Anterior cingulate cortex (tissue), 58 donors: ENCODE results near the gene ZSWIM5.
A peak's percentile ranks its signal among the peaks of the same experiment; 100 is the strongest.
"Not testable (repeated sequence)": the region's sequence is repeated elsewhere in the genome, so short reads cannot be mapped to it uniquely, and the experiment has no call there.

Experiments used
- DNase-seq, 58 donors: peaks; one replicate each; lab custom pipeline; 2025; lab: John Stamatoyannopoulos, UW

Gene ZSWIM5

GRCh38 chr1:45205910-45206721 is at the start of gene ZSWIM5:
ZSWIM5 (minus strand) TSS chr1:45206605; CDS start chr1:45206350, 255 bp downstream.
- peak in 56 of 58 donors; percentile 36 to 90 (median 73) for DNase-seq

GRCh38 chr1:45254490-45254889 is 48.1 kb upstream of the ZSWIM5 start:
- no peak for DNase-seq

- no peak for DNase-seq
Measured at GRCh38 chr1:45250544-45250943, 44.1 kb upstream of the ZSWIM5 start.

GRCh38 chr1:45248004-45248403 is 41.6 kb upstream of the ZSWIM5 start:
- DNase-seq, result not testable (repeated sequence)

- no peak for DNase-seq
Measured at GRCh38 chr1:45246760-45247159, 40.4 kb upstream of the ZSWIM5 start.

- DNase-seq, result not testable (repeated sequence)
Measured at GRCh38 chr1:45246359-45246758, 40.0 kb upstream of the ZSWIM5 start.

GRCh38 chr1:45244660-45245059 is 38.3 kb upstream of the ZSWIM5 start:
- no peak for DNase-seq

GRCh38 chr1:45243476-45244343 is 37.3 kb upstream of the ZSWIM5 start:
- no peak for DNase-seq

GRCh38 chr1:45238846-45239245 is 32.4 kb upstream of the ZSWIM5 start:
- DNase-seq, result no peak

GRCh38 chr1:45236136-45236535 is 29.7 kb upstream of the ZSWIM5 start:
- DNase-seq, result no peak

GRCh38 chr1:45230537-45230936 is 24.1 kb upstream of the ZSWIM5 start:
- DNase-seq, result no peak

- DNase-seq, result no peak
Measured at GRCh38 chr1:45225598-45225997, 19.2 kb upstream of the ZSWIM5 start.

GRCh38 chr1:45223710-45224109 is 17.3 kb upstream of the ZSWIM5 start:
- not testable (repeated sequence) for DNase-seq

- no peak for DNase-seq
Measured at GRCh38 chr1:45221716-45222115, 15.3 kb upstream of the ZSWIM5 start.

- no peak for DNase-seq
Measured at GRCh38 chr1:45216861-45217260, 10.5 kb upstream of the ZSWIM5 start.

- no peak for DNase-seq
Measured at GRCh38 chr1:45216200-45216541, 9.8 kb upstream of the ZSWIM5 start.

- no peak for DNase-seq
Measured at GRCh38 chr1:45215485-45216199, 9.2 kb upstream of the ZSWIM5 start.

GRCh38 chr1:45213892-45214291 is 7.5 kb upstream of the ZSWIM5 start:
- no peak for DNase-seq

- DNase-seq, result no peak
Measured at GRCh38 chr1:45211076-45211475, 4.7 kb upstream of the ZSWIM5 start.

GRCh38 chr1:45206808-45207623 is 611 bp upstream of the ZSWIM5 start:
- peak in 5 of 58 donors; percentile 24 to 56 (median 31) for DNase-seq
